ENCODE results near the gene ADCY6. TPM values are rescaled to one million over a fixed set of nuclear protein-coding genes. Genes with fewer than 3 reads are reported as not detected.
"Not testable (repeated sequence)": the region's sequence is repeated elsewhere in the genome, so short reads cannot be mapped to it uniquely, and the experiment has no call there.

ADCY6 gene
- total and polyA plus RNA-seq, 2 donors (not counting 1 experiment from before 2014, with no cell fraction given): 0.03 TPM; not detected in 1

GRCh38 chr12:48728807-48729206 is 60.1 kb downstream of the ADCY6 start:
- POLR2A ChIA-PET: no interaction called here
- ATAC-seq (ENCODE audit: low read depth): no peak
- Histone ChIP-seq H3K27ac (ENCODE audit: low read length in 2 of 2) (no peak overlapping the region), H3K79me2 (ENCODE audit: control insufficient read depth, insufficient read depth, low read length) (no peaks in the 10 kb centered on the region), H4K20me1 (ENCODE audit: control insufficient read depth, insufficient read depth, low read length, poor library complexity, severe bottlenecking) (no peaks in the 10 kb centered on the region), H3K4me1 (ENCODE audit: control insufficient read depth in 2 of 2, insufficient read depth in 2 of 2, low read length in 2 of 2) (no peaks in the 10 kb centered on the region), H2AFZ (ENCODE audit: insufficient read depth, low read depth, low read length, poor library complexity, severe bottlenecking) (no peak overlapping the region), H3K36me3 (replicated peaks in 1 of 2; ENCODE audit: control extremely low read depth in 1 of 2, control insufficient read depth in 1 of 2, extremely low read depth in 1 of 2, insufficient read depth in 2 of 2, low read length in 1 of 2) (no peaks in the 10 kb centered on the region), H3K4me2 (replicated peaks; ENCODE audit: low read depth, low read length, poor library complexity, severe bottlenecking) (no peak overlapping the region), H3K27me3 (replicated peaks in 1 of 4; ENCODE audit: control extremely low read depth in 1 of 4, control insufficient read depth in 3 of 4, insufficient read depth in 4 of 4, low read length in 3 of 4) (peaks cover 0 to 3% (median 0%) of the 10 kb centered on the region in 4 experiments), H3K9ac (ENCODE audit: low read length) (no peak overlapping the region), H3K4me3 (ENCODE audit: control extremely low read depth in 1 of 5, extremely low read depth in 1 of 5, insufficient read depth in 1 of 5, low read depth in 2 of 5, low read length in 4 of 5) (no peak overlapping the region), H3K9me3 (ENCODE audit: control extremely low read depth in 1 of 3, control insufficient read depth in 2 of 3, insufficient read depth in 1 of 3, low read length in 2 of 3) (no peaks in the 10 kb centered on the region)
- no peak overlapping the region for H3K27ac Mint-ChIP-seq
- WGBS (ENCODE audit: insufficient coverage): 57% methylated on average over 1 of the region's 5 CpGs
- DNase-seq: no peak
- H3K27me3 Mint-ChIP-seq: peaks cover 12% of the 10 kb centered on the region
- no peak for TF ChIP-seq EZH2 (IDR thresholded peaks at IDR 0.05; ENCODE audit: borderline replicate concordance, insufficient read depth, low read depth, low read length, poor library complexity, severe bottlenecking)
- TF ChIP-seq CTCF (IDR thresholded peaks at IDR 0.05): no peak
- no peaks in the 10 kb centered on the region for H3K4me1 Mint-ChIP-seq
- intact Hi-C loops (cut with micrococcal nuclease): no loop called here
- CTCF ChIA-PET: no interaction called here
- H3K4me3 Mint-ChIP-seq: no peak overlapping the region
- no peaks in the 10 kb centered on the region for H3K9me3 Mint-ChIP-seq (ENCODE audit: insufficient read depth)

- Histone ChIP-seq H3K4me1 (ENCODE audit: control insufficient read depth in 2 of 2, insufficient read depth in 2 of 2, low read length in 2 of 2) (peaks cover 8 to 11% of the 10 kb centered on the region in 2 donors), H3K9me3 (ENCODE audit: control extremely low read depth in 1 of 3, control insufficient read depth in 2 of 3, insufficient read depth in 1 of 3, low read length in 2 of 3) (peaks cover 0 to 18% (median 2%) of the 10 kb centered on the region in 3 donors)
- H3K27me3 ChIP-seq (replicated peaks in 1 of 4; ENCODE audit: control extremely low read depth in 1 of 4, control insufficient read depth in 3 of 4, insufficient read depth in 4 of 4, low read length in 3 of 4); H3K27ac Mint-ChIP-seq; H3K36me3 ChIP-seq (replicated peaks in 1 of 2; ENCODE audit: control extremely low read depth in 1 of 2, control insufficient read depth in 1 of 2, extremely low read depth in 1 of 2, insufficient read depth in 2 of 2, low read length in 1 of 2); DNase-seq; H3K9me3 Mint-ChIP-seq (ENCODE audit: insufficient read depth); H3K4me2 ChIP-seq (replicated peaks; ENCODE audit: low read depth, low read length, poor library complexity, severe bottlenecking); CTCF ChIA-PET; H3K4me3 Mint-ChIP-seq; POLR2A ChIA-PET; ATAC-seq (ENCODE audit: low read depth); H3K27ac ChIP-seq (ENCODE audit: low read length in 2 of 2); H3K79me2 ChIP-seq (ENCODE audit: control insufficient read depth, insufficient read depth, low read length); intact Hi-C loops (cut with micrococcal nuclease); H3K27me3 Mint-ChIP-seq; H4K20me1 ChIP-seq (ENCODE audit: control insufficient read depth, insufficient read depth, low read length, poor library complexity, severe bottlenecking); H2AFZ ChIP-seq (ENCODE audit: insufficient read depth, low read depth, low read length, poor library complexity, severe bottlenecking); H3K4me3 ChIP-seq (ENCODE audit: control extremely low read depth in 1 of 5, extremely low read depth in 1 of 5, insufficient read depth in 1 of 5, low read depth in 2 of 5, low read length in 4 of 5); H3K9ac ChIP-seq (ENCODE audit: low read length): not testable (repeated sequence)
- H3K4me1 Mint-ChIP-seq: peaks cover 11% of the 10 kb centered on the region
- WGBS (ENCODE audit: insufficient coverage): 100% methylated on average over 1 of the region's 1 CpG
Observed at GRCh38 chr12:48720737-48721136, 68.2 kb downstream of the ADCY6 start.

- H3K36me3 ChIP-seq (replicated peaks in 1 of 2; ENCODE audit: control extremely low read depth in 1 of 2, control insufficient read depth in 1 of 2, extremely low read depth in 1 of 2, insufficient read depth in 2 of 2, low read length in 1 of 2); H3K4me2 ChIP-seq (replicated peaks; ENCODE audit: low read depth, low read length, poor library complexity, severe bottlenecking); H3K4me3 ChIP-seq (ENCODE audit: control extremely low read depth in 1 of 5, extremely low read depth in 1 of 5, insufficient read depth in 1 of 5, low read depth in 2 of 5, low read length in 4 of 5); POLR2A ChIA-PET; H3K9ac ChIP-seq (ENCODE audit: low read length); H3K27me3 ChIP-seq (replicated peaks in 1 of 4; ENCODE audit: control extremely low read depth in 1 of 4, control insufficient read depth in 3 of 4, insufficient read depth in 4 of 4, low read length in 3 of 4); H4K20me1 ChIP-seq (ENCODE audit: control insufficient read depth, insufficient read depth, low read length, poor library complexity, severe bottlenecking); H3K27ac ChIP-seq (ENCODE audit: low read length in 2 of 2); ATAC-seq (ENCODE audit: low read depth); H2AFZ ChIP-seq (ENCODE audit: insufficient read depth, low read depth, low read length, poor library complexity, severe bottlenecking); H3K27me3 Mint-ChIP-seq; CTCF ChIA-PET; DNase-seq; H3K4me3 Mint-ChIP-seq; H3K9me3 Mint-ChIP-seq (ENCODE audit: insufficient read depth); H3K27ac Mint-ChIP-seq; intact Hi-C loops (cut with micrococcal nuclease): not testable (repeated sequence)
- Histone ChIP-seq H3K79me2 (ENCODE audit: control insufficient read depth, insufficient read depth, low read length) (peaks cover 12% of the 10 kb centered on the region), H3K4me1 (ENCODE audit: control insufficient read depth in 2 of 2, insufficient read depth in 2 of 2, low read length in 2 of 2) (peaks cover 11 to 16% of the 10 kb centered on the region in 2 donors), H3K9me3 (ENCODE audit: control extremely low read depth in 1 of 3, control insufficient read depth in 2 of 3, insufficient read depth in 1 of 3, low read length in 2 of 3) (peaks cover 0 to 18% (median 2%) of the 10 kb centered on the region in 3 donors)
- 80% methylated on average over 2 of the region's 2 CpGs for WGBS (ENCODE audit: insufficient coverage)
- H3K4me1 Mint-ChIP-seq: peaks cover 16% of the 10 kb centered on the region
Observed at GRCh38 chr12:48720171-48720570, 68.7 kb downstream of the ADCY6 start.
